D341Med (cell line): ENCODE results near the gene CDC42BPA.

Experiments used
- DNase-seq: peaks from one replicate; pipeline ENCODE4 v3.0.0; 2012; ENCODE audit warnings: low spot score

The CDC42BPA gene

DNA sequence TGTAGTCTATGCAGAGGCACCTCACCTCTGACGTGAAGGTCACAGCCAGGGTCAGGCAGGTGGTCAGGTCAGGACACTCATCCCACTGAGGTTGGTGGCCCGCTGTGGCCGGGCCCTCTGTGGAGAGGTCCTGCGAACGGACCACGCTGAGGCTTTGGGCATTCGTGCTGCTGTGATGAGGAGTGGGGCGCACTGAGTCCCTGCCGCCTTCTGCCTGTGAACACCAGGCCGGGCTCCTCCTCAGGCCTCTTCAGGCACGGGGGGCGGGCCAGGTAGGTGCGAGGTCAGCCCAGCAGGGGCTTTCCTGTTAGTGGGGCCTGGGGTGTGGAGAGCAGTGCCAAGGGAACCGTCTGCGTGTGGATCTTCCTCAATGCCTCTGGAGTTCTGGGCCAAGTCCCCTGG is 339.2 kb downstream of the CDC42BPA start:
- DNase-seq: no peak

DNA sequence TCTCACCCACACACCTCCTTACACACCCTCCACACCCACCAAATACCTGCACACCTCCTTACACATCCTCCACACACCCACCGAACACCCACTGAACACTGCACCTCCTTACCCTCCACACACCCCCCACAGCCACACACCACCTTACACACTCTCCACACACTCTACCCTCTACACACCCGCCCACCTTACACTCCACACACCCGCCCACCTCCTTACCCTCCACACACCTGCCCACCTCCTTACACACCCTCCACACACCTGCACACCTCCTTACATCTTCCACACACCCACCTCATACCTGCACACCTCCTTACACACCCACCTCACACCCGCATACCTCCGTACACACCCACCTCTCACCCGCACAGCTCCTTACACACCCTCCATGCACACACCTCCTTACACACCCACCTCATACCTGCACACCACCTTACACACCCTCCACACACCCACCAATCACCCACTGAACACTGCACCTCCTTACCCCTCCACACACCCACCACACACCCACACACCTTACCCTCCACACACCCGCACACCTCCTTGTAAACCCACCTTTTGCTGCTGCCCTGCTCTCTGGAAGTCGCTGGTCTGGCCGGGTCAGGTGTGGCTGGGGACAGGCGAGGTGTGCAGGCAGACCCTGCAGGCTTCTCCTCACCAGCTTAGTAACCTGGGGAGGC is 339.7 kb downstream of the CDC42BPA start:
- DNase-seq: no peak

DNA sequence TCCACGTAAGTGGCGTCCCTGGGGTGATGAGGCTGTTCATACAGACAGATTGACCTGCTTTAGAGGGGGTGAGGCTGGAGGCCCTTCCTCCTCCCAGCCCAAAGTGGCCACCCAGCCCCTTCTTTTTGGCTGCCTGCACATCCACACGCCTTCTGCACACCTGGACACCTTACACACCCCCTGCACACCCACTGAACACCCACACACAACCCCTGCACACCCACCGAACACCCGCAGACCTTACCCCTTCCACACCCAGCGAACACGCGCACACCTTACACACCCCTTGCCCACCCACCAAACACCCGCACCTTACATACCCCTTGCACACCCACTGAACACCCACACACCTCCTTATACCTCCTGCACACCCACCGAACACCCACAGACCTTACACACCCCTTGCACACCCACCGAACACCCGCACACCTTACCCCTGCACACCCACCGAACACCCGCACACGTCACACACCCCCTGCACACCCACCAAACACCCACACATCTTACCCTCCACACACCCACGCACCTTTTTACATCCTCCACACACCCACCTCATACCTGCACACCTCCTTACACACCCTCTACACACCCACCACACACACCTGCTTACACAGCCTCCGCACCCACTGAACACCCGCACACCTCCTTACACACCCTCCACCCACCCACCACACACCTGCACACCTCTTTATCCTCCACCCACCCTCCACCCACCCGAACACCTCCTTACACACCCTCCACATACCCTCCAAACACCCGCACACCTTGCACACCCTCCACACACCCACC is 340.5 kb downstream of the CDC42BPA start:
- no peak for DNase-seq

DNA sequence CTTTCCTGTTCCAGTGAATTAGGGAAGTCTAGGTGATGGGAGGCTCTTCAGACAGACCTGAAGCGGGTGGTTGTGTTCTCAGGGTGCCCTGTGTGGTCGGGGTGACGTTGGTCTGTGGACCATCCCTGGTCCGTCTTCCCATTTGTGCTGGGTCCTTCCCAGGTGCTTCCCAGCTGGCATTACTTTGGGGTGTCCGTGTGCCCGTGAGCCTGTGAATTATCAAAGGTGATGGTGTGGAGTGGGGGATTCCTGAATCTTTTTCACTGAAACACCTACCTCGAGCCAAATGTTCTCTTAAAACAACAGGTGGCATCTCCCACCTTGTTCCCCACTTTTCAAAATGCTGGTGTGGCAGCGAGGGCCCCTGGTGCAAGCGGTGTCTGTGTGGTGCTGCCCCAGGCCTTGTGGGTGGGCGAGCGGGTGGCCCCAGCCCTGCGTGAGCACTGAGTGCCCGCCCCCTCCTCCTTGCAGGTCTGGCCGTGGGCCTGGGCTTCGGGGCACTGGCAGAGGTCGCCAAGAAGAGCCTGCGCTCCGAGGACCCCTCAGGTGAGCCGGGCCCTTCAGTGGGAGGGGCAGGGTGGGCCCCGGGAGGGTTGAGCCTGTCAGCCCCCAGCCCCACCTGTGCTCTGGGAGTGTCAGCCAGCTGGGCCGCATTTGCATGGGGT is 341.2 kb downstream of the CDC42BPA start:
- no peak for DNase-seq

DNA sequence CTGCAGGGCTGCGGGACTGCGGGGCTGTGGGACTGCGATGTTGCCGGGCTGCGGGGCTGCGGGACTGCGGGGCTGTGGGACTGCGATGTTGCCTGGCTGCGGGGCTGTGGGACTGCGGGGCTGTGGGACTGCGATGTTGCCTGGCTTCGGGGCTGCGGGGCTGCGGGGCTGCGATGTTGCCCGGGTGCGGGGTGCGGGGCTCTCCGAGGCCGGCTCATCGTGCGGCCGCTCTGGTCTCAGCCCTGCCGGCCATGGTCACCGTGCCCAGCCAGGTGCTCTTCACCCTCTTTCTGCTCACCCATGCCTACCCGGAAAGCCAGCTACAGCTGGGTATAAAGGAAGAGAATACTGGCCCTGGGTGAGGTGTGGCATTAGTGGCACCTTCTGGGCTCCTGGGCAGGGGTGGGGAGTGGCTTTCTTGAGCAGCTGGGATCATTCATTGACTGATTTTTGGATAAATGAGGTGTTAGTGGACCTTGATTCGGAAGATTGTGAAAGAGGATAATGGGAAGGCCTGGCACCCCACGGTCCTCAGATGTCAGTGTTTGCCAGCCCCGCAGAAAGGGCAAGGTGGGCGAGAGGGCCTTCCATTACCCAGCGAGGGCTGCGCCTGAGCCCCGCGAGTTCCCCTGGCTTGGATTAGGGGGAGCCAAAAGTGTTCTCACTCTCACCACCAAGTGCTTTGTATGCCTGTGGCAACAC is 341.9 kb downstream of the CDC42BPA start:
- DNase-seq: no peak

DNA sequence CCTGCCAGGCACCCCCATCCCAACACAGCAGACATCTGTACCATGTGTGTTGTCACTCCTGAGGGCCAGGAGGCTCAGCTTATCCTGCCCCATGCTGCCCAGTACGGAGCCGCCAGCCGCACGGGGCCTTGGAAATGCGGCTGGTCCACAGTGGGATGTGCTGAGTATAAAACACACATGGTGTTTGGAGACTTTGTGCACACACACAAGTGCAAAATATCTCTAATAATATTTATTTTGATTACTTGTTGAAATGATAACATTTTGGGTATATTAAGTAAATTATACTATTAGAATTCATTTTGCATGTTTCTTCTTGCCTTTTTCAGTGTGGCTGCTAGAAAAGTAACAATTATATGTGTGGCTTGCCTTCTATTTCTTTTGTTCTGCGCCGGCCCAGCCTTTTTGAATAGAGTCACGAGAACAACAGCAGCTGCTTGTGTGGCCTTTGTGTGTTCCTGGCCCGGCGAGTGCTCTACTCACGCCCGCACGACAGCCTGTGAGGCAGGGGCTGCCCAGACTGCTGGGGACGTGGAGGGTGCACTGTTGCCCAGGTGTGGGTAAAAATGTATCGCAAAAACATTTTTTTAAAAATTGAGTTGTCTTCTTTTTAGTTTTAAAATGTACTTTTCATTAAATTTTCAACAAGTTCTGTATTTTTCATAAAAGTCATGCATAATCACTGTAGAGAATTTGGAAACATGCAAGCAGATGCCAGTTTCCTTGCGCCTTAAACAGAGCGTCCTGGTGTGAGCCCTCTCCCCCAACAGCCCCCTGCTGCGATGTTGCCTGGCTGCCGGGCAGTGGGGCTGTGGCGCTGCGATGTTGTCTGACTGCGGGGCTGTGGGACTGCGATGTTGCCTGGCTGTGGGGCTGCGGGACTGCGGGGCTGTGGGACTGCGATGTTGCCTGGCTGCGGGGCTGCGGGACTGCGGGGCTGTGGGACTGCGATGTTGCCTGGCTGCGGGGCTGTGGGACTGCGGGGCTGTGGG is 342.7 kb downstream of the CDC42BPA start:
- no peak for DNase-seq

DNA sequence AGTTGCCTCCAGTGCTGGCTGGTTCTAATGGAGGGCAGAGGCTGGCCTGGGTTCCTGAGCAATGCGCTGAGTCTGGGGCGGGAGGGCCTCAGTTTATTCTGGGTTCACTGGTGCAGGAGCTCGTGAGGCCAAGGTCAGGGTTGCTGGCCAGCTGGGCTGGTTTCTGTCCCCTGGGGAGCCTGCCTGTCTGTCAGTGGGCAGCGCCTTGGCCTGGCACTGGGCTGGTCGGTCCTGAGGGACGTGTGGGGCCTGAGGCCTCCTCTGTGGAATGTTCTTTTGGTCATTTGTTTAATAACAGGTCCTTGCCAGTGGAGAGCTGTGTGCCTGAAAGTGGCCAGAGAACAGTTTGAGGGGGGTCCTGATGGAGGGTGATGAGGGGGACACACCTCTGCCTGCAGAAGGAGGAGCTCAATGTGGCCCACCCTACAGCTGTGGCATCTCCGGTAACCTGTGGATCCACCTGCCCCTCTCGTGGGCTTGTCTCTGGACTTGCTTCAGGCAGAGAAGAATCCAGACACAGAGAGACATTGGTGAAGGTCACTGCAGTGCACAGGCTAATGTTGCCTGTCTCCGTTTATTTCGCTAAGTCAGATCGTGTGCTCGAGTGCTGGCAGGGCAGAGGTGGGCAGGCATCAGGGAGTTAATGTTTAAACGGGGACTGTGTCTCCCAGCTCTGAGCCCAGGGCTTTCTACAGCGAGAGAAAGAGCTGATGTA is 343.6 kb downstream of the CDC42BPA start:
- DNase-seq: no peak

DNA sequence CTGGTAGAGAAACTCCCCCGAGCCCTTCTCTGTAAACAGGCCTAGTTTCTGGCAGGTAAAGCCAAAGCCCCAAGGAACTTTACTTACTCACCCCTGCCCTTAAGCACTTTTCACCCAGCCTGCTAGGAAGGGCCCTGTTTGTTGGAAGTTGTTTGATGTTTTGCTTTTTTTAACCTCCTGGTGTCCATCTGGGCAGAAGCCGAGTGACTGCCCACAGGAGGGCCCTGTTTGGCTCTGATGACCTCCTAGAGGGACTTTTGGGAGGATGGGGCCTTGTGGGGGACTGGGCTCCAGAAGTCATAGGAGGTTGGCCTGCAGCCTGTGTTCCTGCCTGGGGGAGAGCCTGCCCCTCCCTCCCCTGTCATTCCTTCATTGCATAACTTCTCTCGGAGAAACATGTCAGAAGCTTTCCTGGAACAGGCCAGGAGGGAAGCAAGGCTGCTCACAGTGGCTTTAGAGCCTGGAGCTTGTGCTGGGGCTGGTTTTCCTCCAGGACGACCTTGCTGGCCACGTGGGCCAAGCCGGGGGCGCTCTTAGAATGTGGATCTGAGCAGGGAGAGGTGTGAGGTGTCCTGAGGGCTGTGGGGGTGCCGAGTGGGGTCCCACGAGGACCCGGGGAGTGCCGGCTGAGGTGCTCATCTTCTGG is 344.3 kb downstream of the CDC42BPA start:
- DNase-seq: no peak

DNA sequence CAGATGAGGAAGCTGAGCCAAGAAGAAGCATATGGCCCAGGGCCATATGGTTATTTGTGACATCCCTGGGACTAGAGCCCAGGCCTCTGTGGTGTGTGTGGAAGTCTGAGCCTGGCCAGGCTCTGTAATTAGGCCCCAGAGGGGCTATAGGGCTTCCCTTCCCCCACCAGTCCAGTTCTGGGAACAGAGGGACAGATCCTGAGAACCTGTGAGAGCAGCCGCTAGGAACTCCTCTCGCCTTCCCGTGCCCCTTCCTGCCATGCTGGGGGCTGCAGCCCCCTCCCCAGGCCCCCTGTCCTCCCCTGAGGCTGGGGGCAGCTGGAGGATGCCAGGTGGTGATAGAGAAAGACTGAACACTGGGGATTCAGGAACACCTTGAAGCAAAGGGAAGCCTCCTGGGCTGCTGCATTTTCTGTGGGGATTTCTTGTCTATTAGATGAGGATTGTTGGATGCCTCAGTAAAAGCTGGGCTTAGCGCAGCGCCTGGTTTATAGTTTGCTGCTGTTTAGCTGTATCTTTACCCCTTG is 344.9 kb downstream of the CDC42BPA start:
- DNase-seq: peak; percentile 77

DNA sequence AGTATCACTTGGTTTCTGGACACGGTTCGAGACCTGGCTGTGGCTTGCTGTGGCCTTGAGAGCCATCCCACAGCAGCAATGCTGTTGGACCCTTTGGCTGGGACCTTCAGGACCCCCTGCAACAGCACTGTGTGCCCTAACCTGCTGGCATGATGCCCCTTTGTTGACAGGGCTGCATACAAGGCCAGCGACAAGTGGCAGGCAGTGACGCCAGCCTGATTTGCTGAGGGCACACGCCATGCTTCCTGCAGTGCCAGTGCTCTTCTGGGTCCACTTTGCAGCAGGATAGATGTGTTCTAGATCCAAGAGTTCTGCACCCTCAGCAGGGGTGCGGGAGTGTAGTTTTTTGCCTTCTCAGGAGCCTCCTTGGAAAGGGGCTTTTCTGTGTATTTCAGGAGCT is 345.4 kb downstream of the CDC42BPA start:
- DNase-seq: no peak

DNA sequence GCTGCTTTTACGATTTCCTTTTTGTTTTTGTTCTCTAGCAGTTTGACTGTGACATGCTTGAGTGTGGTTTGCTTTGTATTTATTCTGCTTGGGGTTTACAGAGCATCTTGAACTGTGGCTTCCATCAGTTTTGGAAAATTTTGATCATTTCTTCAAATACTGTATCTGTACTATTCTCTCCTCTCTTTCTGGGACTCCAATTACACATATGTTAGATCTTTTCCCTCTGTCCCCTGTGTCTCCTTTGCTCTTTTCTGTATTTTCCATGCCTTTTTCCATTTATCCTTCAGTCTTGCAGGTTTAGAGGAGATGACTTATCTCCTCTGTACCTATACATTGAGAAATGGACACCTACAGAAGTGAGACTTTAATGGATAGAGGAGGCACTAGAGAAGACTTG is 346.5 kb downstream of the CDC42BPA start:
- no peak for DNase-seq

DNA sequence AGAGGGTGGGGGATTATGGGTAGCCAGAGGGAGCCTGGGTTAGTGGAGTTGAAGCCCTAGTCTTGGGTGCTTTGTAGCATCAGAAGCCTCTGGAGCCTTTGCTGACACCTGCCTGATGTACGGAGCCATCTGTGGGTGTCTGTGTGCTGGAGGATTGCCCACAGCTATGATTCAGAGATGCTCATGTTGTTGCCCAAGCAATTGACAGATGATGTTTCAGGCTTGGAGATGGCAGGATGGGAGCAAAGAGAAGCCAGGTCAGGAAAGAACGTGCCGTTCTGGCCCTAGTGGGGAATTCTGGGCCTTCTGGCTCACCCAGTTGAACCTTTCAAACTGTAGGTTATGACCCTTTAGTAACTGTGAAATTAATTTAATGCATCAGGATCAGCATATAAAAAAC is 350.6 kb downstream of the CDC42BPA start:
- DNase-seq: no peak

DNA sequence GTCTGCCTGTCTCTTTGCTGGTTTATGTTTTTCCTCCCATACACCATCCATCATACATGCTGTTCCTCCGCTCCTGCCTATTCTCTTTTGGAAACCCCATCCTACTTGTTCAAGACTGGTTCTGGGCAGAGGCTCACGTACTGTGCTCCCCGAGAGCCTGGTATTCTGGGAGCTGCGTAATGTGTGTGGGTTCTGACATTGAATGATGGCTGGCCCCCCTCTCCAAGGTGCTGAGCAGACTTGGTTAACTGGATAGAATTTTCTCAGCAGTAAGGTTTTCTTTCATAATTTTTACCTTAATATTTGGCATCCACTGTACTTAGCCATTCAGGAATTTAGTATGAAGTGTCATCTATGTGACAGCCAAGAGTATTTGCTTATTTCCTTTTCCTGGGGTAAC is 351.6 kb downstream of the CDC42BPA start:
- no peak for DNase-seq

DNA sequence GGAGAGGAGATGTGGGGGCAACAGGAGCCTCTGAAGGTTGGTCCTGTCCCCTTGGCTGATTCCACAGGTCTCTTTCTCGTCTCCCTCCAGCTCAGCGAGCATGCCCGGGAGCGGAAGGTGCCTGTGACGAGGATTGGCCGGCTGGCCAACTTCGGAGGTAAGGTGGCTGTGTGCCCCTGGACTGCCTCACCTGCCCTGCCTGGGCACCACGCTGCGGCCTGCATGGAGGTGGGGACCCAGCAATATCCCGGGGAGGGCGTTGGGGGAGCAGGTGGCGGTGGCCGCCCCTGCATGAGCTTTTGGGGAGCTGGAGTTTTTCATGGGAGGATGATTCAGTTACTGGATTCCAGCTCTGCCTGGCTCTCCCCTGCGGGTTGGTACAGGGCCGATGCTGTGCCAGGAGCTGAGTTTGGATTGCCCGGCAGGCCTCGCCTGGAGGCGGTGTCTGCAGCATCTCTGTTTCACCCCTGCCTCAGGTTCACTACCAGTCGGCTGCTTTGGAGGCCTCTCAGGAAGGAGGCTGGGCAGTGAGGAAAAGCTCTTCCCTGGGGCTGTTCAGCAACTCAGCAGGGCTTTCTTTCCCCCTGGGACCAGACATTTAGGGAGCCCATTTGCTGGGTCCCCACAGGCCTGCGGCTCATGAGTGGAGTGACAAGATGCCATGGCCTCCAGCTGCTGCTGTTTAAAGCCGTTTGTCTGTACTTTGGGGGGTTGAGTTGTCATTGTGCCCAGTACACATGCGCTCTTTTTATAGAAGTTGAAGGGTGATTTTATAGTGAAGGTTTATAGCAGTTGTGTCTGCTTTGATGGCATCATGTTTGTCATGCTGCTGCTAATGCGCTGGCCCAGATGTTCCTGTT is 352.5 kb downstream of the CDC42BPA start:
- no peak for DNase-seq

DNA sequence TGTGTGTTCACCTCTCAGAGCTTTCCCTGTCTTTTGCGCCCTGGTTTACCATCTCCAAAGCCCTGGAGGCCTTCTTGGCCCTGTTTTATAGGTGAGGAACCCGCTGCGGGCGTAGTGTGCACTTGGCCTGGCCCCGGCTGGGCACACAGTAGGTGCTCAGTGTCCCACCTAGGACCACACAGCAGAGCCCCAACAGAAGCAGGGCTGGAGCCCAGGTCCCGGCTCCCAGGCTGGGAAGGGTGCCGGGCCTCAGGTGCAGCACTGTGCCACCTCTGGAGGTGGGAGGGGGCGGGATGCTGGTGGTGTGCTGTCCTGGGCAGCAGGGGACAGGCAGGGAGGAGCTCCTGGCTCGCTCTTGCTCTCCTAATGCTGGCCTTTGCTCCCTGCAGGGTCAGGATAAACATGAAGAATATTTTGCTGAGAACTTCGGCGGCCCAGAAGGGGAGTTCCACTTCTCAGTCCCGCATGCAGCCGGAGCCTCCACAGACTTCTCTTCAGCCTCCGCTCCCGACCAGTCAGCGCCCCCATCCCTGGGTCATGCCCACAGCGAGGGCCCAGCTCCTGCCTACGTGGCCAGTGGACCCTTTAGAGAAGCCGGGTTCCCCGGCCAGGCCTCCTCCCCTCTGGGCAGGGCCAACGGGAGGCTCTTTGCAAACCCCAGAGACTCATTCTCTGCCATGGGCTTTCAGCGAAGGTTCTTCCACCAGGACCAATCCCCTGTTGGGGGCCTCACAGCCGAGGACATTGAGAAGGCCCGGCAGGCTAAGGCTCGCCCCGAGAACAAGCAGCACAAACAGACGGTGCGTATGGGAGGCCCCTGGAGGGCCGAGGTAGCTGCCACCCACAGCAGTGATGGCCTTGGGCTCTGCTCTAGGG is 353.4 kb downstream of the CDC42BPA start:
- no peak for DNase-seq

DNA sequence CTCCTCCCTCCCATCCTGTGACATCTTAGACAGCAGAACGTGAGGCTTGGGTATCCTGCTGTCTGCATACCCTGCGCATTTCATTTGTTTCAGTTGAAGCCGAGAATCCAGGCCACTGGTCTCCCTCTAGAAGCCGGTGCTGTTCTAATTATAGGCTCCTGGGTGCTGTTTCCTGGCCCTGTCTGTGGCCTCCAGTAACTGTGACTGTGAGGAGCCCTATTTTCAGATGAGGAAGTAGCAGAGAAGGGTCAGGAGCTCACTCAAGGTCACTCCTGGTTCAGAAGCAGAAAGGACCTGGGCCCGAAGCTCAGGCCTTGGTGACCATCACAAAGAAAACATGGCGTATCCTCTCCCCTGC is 354.2 kb downstream of the CDC42BPA start:
- DNase-seq: no peak

DNA sequence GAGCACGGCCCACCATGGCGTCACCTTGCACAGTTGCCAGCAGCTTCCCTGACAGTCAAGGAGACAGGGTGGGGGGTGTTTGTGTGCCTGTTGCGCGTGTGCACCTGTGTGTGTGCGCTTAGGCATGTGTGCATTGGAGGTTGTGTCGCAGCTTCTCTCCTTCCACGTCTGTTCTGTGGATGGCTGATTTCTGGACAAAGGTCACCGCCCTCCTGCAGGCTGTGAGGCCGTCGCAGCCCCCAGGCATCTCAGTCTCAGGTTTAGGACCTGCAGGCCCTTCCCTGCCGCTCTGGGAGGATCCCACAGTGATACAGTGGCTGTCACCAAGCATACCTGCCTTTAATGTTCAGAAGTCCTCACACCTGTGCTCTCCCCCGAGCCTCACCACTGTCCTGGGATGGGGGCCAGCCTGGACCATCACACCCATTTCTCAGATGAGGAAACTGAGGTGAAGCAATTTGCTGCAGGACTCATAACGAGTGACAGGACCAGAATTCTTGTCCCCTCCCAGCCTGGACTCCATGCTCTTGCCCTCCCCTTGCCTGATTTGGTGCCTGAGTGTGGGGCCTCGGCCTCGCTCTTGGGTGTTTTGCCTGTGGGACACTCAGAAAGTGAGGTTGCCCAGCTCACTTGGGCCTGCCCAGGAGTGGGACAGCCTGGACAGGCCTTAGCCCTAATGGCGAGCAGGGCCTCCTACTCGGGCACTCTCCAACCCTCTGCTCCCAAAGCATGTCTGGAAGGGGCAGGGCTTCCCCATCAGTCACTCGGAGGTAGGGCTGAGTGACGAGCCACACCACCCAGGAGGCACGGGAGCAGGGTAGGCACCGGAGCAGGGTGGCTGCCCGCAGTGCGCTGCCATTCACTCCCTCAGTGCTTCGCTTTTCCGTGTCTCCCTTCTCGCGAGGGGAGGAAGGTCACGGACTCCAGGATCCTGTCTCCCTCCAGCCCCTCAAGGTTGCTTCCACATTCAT is 355.6 kb downstream of the CDC42BPA start:
- no peak for DNase-seq
